GM13976 (cell line): ENCODE measurements around the gene PRR36.

Experiments
- DNase-seq: peaks from one replicate; pipeline ENCODE4 v3.0.0; 2012; ENCODE audit warnings: low spot score
- in situ Hi-C: fragments of 300-500 bp; cut with MboI; formaldehyde crosslinking; loops from one replicate; pipeline ENCODE4 v1.12.0; 2022; ENCODE audit warnings: low sequenced_read_pairs, mixed read lengths, inconsistent platforms; ENCODE audit not compliant: unreplicated experiment
- TF ChIP-seq, protein P1 (sequence below): IDR thresholded peaks from 2 replicates; pipeline ENCODE4 v1.5.1; 2012; ENCODE audit warnings: borderline replicate concordance, mild to moderate bottlenecking; ENCODE audit not compliant: insufficient read depth; ENCODE audit errors: extremely low read depth, missing control alignments, control extremely low read depth

The PRR36 gene

DNA sequence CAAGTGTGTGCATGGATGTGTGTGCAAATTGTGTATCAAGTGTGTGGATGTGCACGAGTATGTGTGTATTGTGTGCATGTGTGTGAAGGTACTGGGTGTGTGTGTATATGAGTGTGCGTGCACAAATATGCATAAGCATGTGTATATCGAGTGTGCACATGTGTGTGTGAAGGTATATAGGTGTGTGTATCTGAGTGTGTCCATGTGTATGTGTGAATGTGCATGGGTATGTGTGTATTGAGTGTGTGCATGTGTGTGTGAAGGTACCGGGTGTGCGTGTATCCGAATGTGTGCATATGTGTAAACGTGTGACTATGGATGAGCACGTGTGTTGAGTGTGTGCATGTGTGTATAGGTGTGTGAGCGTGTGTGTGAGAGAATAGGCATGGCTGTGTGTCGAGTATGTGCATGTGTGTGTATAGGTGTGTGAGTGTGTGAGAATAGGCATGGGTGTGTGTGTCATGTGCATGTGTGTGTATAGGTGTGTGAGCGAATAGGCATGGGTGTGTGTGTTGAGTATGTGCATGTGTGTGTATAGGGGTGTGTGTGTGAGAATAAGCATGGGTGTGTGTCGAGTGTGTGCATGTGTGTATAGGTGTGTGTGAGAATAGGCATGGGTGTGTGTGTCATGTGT is 31.4 kb downstream of the PRR36 start:
- in situ Hi-C loops, result no loop called here
- no peak for DNase-seq
- TF ChIP-seq, protein P1, sequence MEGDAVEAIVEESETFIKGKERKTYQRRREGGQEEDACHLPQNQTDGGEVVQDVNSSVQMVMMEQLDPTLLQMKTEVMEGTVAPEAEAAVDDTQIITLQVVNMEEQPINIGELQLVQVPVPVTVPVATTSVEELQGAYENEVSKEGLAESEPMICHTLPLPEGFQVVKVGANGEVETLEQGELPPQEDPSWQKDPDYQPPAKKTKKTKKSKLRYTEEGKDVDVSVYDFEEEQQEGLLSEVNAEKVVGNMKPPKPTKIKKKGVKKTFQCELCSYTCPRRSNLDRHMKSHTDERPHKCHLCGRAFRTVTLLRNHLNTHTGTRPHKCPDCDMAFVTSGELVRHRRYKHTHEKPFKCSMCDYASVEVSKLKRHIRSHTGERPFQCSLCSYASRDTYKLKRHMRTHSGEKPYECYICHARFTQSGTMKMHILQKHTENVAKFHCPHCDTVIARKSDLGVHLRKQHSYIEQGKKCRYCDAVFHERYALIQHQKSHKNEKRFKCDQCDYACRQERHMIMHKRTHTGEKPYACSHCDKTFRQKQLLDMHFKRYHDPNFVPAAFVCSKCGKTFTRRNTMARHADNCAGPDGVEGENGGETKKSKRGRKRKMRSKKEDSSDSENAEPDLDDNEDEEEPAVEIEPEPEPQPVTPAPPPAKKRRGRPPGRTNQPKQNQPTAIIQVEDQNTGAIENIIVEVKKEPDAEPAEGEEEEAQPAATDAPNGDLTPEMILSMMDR, result no peak

DNA sequence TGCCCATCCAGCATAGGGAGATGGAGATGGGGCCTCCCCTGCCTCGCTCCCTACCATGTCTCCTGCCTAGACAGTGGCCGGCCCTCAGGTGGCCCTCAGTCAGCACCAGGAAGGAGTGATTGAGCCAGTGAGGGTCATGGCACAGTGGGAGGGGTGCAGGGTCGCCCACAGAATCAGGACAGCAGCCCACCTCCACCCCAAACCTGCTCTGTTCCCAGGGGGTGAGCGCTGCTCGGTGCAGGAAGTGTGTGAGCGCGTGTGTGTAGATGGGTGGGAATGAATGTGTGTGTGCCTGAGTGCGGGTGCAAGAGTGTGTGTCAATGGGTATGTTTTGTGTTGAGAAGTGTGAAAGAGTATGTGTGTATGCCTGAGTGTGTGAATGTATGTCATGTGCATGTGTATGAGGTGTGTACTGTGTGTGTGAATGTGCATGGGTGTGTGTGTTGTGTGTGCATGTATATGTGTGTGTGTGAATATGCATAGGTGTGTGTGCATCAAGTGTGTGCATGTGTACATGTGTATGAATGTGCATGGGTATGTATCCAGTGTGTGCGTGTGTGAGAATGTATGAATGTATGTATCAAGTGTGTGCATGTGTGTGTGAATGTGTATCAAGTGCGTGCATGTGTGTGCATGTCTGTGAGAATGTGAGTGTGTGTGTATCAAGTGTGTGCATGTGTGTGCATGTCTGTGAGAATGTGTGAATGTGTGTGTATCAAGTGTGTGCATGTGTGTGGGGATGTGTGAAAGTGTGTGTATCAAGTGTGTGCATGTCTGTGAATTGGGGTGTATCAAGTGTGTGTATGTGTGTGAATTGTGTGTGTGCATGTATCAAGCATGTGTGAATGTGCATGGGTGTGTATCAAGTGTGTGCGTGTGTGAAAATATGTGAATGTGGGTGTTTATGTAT is 32.2 kb downstream of the PRR36 start:
- TF ChIP-seq, protein P1, result no peak
- DNase-seq, result no peak
- in situ Hi-C loops, result no loop called here

DNA sequence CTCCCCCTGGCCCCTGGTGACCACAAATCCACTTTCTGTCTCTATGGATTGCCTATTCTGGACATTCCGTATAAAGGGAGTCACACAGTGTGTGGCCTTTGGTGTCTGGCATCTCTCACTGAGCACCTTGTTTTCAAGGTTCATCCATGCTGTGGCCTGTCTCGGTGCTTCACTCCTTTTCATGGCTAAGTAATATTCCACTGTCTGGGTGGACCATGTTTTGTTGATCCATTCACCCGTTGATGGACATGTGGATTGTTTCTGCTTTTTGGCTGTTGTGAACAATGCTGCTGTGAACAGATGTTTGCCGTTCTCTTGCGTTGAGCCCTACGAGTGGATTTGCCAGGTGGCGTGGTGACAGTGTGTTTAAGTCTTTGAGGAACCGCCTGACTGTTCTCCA is 33.6 kb downstream of the PRR36 start:
- in situ Hi-C loops, result no loop called here
- DNase-seq, result no peak
- TF ChIP-seq, protein P1, result no peak

DNA sequence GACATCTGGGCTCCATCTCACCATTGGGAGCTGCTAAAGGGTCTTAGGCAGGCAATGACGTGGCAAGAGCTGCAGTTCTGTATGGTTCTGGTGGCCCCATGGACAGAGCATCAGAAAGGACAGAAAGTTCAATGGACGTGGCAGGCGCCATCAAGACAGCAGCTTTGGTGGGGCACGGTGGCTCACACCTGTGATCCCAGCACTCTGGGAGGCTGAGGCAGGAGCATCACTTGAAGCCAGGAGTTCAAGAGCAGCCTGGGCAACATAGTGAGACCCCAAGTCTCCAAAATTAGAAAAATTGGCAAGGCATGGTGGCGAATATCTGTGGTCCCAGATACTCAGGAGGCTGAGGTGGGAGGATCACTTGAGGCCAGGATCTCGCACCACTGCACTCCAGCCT is 34.7 kb downstream of the PRR36 start:
- no peak for DNase-seq
- TF ChIP-seq, protein P1, result no peak
- in situ Hi-C loops, result no loop called here

DNA sequence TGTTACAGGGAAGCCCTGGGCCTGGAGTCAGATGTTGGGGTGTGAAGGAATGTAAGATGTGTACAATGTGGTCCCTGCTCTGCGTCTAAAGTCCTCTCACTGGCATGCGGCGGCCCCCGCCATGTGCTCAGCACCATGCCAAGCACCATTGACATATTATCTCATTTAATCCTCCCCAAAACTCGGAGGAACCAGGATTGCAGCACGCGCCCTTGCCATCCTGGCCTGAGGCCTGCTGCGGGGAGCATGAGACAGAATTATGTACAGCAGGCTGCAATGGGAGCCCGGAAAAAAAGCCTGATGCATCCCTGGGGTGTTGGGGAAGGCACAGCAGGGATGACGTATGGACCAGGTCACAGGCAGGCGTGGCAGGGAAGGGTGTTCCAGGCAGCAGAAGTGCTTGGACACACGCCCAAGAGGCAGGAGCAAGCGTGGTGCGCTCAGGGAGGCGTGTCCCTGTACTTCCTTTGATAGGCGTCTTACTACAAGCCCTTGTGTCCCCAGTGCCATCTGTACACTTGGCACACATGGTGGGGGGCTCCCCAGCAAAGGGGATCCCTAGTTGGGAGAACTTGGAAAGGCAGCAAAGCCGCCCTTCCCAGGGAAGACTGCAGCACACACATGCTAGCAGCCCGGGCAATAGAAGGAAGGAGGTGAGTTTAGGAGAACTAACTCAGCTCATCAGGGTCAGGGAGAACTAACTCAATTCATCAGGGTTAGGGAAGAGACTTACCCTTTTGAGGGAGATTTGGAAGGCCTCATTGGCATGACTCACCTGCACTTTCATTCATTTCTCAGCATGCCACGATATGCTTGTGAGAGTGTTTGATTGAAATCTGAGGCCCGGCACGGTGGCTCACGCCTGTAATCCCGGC is 40.7 kb downstream of the PRR36 start:
- no peak for DNase-seq
- TF ChIP-seq, protein P1, result no peak
- in situ Hi-C loops, result no loop called here

DNA sequence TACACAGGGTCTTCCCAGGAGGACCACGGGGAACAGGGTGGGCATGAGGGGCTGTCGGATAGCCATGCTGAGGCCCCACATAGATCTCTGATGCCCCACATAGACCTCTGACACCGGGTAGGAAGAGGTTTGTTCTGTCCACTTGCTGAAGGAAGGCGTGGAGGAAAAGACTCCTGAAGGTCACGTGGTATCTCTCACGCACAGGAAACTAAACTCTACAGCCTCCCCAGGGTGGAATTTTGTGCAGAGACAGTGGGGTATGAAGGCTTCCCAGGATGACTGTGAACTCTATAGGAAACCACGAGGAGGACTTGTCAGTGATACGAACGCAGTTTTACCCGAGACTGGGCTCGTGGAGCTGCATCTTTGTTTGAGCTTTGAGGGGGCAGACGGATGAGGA is 41.4 kb downstream of the PRR36 start:
- DNase-seq, result no peak
- TF ChIP-seq, protein P1, result no peak
- in situ Hi-C loops, result no loop called here
